Sigmoid colon (tissue), 4 donors: ENCODE measurements around the gene MTCL1.

Source experiments
- CTCF ChIP-seq, 4 experiments: fragments of 450-650 bp in 3 of 4; fragments of 200-600 bp in 1 of 4; IDR thresholded peaks; one replicate each; pipeline ENCODE4 v1.5.1; 2016 to 2019; ENCODE audit warnings: antibody characterized with exemption in 4 of 4, mild to moderate bottlenecking in 3 of 4, moderate library complexity in 2 of 4
- POLR2A ChIP-seq, 2 donors: fragments of 450-650 bp; IDR thresholded peaks; one replicate each; pipeline ENCODE4 v1.6.1; 2016; ENCODE audit warnings: antibody characterized with exemption in 2 of 2, mild to moderate bottlenecking in 2 of 2, moderate library complexity in 2 of 2
- POLR2AphosphoS5 ChIP-seq, 4 donors: sonication (generic); formaldehyde crosslinking; IDR thresholded peaks; one replicate each; pipeline ENCODE4 v1.6.1; 2017; ENCODE audit warnings: antibody characterized with exemption in 4 of 4

GRCh38 chr18:8831531-8831930, 126.2 kb downstream of the MTCL1 start:
- no peak for TF ChIP-seq CTCF (IDR thresholded peaks at IDR 0.05)
- no peak for TF ChIP-seq POLR2A (IDR thresholded peaks at IDR 0.05)
- no peak for TF ChIP-seq POLR2AphosphoS5 (IDR thresholded peaks at IDR 0.05)
